GM18909 (cell line): ENCODE data around the gene DCAF15.

ENCODE experiments used
- ATAC-seq: cut with Tn5 transposase; IDR thresholded peaks from one replicate; pipeline ENCODE4 v1.9.1; 2021; ENCODE audit warnings: mild to moderate bottlenecking; ENCODE audit not compliant: unreplicated experiment, poor library complexity

DCAF15 gene

GRCh38 chr19:13929340-13929739 is 23.0 kb upstream of the DCAF15 start:
- no peak for ATAC-seq

GRCh38 chr19:13929956-13930355 is 22.4 kb upstream of the DCAF15 start:
- no peak for ATAC-seq

GRCh38 chr19:13930402-13930801 is 21.9 kb upstream of the DCAF15 start:
- ATAC-seq: no peak

GRCh38 chr19:13931391-13932148 is 20.7 kb upstream of the DCAF15 start:
- no peak for ATAC-seq

- ATAC-seq: no peak
Observed at GRCh38 chr19:13932149-13932637, 20.1 kb upstream of the DCAF15 start.

GRCh38 chr19:13932911-13933393 is 19.4 kb upstream of the DCAF15 start:
- no peak for ATAC-seq

GRCh38 chr19:13934785-13935109 is 17.6 kb upstream of the DCAF15 start:
- no peak for ATAC-seq

GRCh38 chr19:13935765-13936510 is 16.4 kb upstream of the DCAF15 start:
- no peak for ATAC-seq

- no peak for ATAC-seq
Observed at GRCh38 chr19:13937479-13938300, 14.6 kb upstream of the DCAF15 start.

GRCh38 chr19:13938301-13939064 is 13.8 kb upstream of the DCAF15 start, which contains the start of gene PODNL1:
PODNL1 (minus strand) TSS chr19:13938417; CDS start chr19:13938181, 236 bp downstream.
- ATAC-seq: no peak

- ATAC-seq: no peak
Observed at GRCh38 chr19:13942023-13942684, 10.2 kb upstream of the DCAF15 start.

GRCh38 chr19:13946414-13946813 is 5.9 kb upstream of the DCAF15 start:
- ATAC-seq: no peak

GRCh38 chr19:13951043-13951442 is 1.3 kb upstream of the DCAF15 start:
- no peak for ATAC-seq

- ATAC-seq: peak; percentile 4
Observed at GRCh38 chr19:13951799-13952153, 533 bp upstream of the DCAF15 start.

- ATAC-seq: no peak
Observed at GRCh38 chr19:13952931-13953531, 722 bp downstream of the DCAF15 start.

- ATAC-seq: no peak
Observed at GRCh38 chr19:13954185-13954584, 1.9 kb downstream of the DCAF15 start.

GRCh38 chr19:13955662-13956364 is 3.5 kb downstream of the DCAF15 start:
- ATAC-seq: no peak

GRCh38 chr19:13956365-13956744 is 4.0 kb downstream of the DCAF15 start:
- no peak for ATAC-seq
